COLO668 (cell line): Measurements from ENCODE around the gene ANKMY1.
"Not testable (repeated sequence)": the region's sequence is repeated elsewhere in the genome, so short reads cannot be mapped to it uniquely, and the experiment has no call there.

Source experiments
- DNase-seq: peaks from one replicate; lab custom pipeline; 2025; ENCODE audit not compliant: unreplicated experiment; lab: John Stamatoyannopoulos, UW

ANKMY1 gene

GRCh38 chr2:240569523-240569997, 11.8 kb upstream of the ANKMY1 start:
- DNase-seq, result no peak

GRCh38 chr2:240568678-240569522, 11.1 kb upstream of the ANKMY1 start:
- peak; percentile 85 for DNase-seq

- peak; percentile 85 for DNase-seq
Observed at GRCh38 chr2:240567872-240568677, 10.3 kb upstream of the ANKMY1 start, which contains the start of gene RNPEPL1. Gene RNPEPL1 (plus strand): TSS chr2:240568484. CDS start chr2:240568587, 103 bp downstream.

- DNase-seq, result peak; percentile 39
Observed at GRCh38 chr2:240567137-240567871, 9.5 kb upstream of the ANKMY1 start.

- peak; percentile 93 for DNase-seq
Observed at GRCh38 chr2:240566203-240567136, 8.7 kb upstream of the ANKMY1 start.

GRCh38 chr2:240565333-240566202, 7.8 kb upstream of the ANKMY1 start:
- peak; percentile 86 for DNase-seq

GRCh38 chr2:240564561-240565332, 7.0 kb upstream of the ANKMY1 start:
- peak; percentile 21 for DNase-seq

- DNase-seq, result no peak
Observed at GRCh38 chr2:240563951-240564560, 6.3 kb upstream of the ANKMY1 start.

- not testable (repeated sequence) for DNase-seq
Observed at GRCh38 chr2:240563231-240563630, 5.4 kb upstream of the ANKMY1 start.

GRCh38 chr2:240561325-240561971, 3.7 kb upstream of the ANKMY1 start:
- DNase-seq, result no peak

GRCh38 chr2:240560480-240561324, 2.9 kb upstream of the ANKMY1 start:
- peak; percentile 98 for DNase-seq

- peak; percentile 93 for DNase-seq
Observed at GRCh38 chr2:240560084-240560479, 2.3 kb upstream of the ANKMY1 start, which contains the start of gene DUSP28. Gene DUSP28 (plus strand): TSS chr2:240560357. CDS start chr2:240560685, 328 bp downstream.

- DNase-seq, result no peak
Observed at GRCh38 chr2:240559286-240559685, 1.5 kb upstream of the ANKMY1 start.

GRCh38 chr2:240558236-240558761, 511 bp upstream of the ANKMY1 start:
- no peak for DNase-seq

- no peak for DNase-seq
Observed at GRCh38 chr2:240557101-240557751, 562 bp downstream of the ANKMY1 start.
